MM.1S (cell line): Measurements from ENCODE around the gene C2CD3.

ENCODE experiments used
- DNase-seq: peaks from one replicate; pipeline ENCODE4 v3.0.0-alpha.2; 2015
- H2AFZ ChIP-seq: fragments of 300-600 bp; sonication (generic); 2 replicates; pipeline ENCODE4 v1.6.0; 2016; ENCODE audit warnings: antibody characterized with exemption, low read length
- H3F3A ChIP-seq: fragments of 300-600 bp; sonication (generic); 2 replicates; pipeline ENCODE4 v1.6.1; 2016; ENCODE audit warnings: mild to moderate bottlenecking, antibody characterized with exemption, low read length, moderate library complexity, mixed read lengths; ENCODE audit not compliant: insufficient read depth
- H3K27ac ChIP-seq: fragments of 300-600 bp; sonication (generic); 2 replicates; pipeline ENCODE4 v1.5.1; 2016; ENCODE audit warnings: mild to moderate bottlenecking, low read length
- H3K27me3 ChIP-seq: fragments of 300-600 bp; sonication (generic); replicated peaks from 2 replicates; pipeline ENCODE4 v1.6.0; 2016; ENCODE audit warnings: low read length; ENCODE audit not compliant: insufficient read depth
- H3K36me3 ChIP-seq: fragments of 300-600 bp; sonication (generic); replicated peaks from 2 replicates; pipeline ENCODE4 v1.6.1; 2016; ENCODE audit warnings: mild to moderate bottlenecking, low read length, mixed read lengths; ENCODE audit not compliant: insufficient read depth
- H3K4me1 ChIP-seq: fragments of 300-600 bp; sonication (generic); 2 replicates; pipeline ENCODE4 v1.6.1; 2016; ENCODE audit warnings: low read length, mixed read lengths
- H3K4me2 ChIP-seq: fragments of 300-600 bp; sonication (generic); 2 replicates; pipeline ENCODE4 v1.6.0; 2016; ENCODE audit warnings: low read depth, low read length
- H3K4me3 ChIP-seq: fragments of 300-600 bp; sonication (generic); 2 replicates; pipeline ENCODE4 v1.5.1; 2016; ENCODE audit warnings: low read length, mixed read lengths
- H3K79me2 ChIP-seq: fragments of 300-600 bp; sonication (generic); 2 replicates; pipeline ENCODE4 v1.6.1; 2016; ENCODE audit warnings: mixed run types, low read length, mixed read lengths
- H3K9ac ChIP-seq: fragments of 300-600 bp; sonication (generic); 2 replicates; pipeline ENCODE4 v1.6.1; 2016; ENCODE audit warnings: low read length, mixed read lengths
- H3K9me2 ChIP-seq: fragments of 300-600 bp; sonication (generic); replicated peaks from 2 replicates; pipeline ENCODE4 v1.6.1; 2016; ENCODE audit warnings: mild to moderate bottlenecking, low read length, mixed read lengths; ENCODE audit not compliant: insufficient read depth
- H3K9me3 ChIP-seq: fragments of 300-600 bp; sonication (generic); replicated peaks from 2 replicates; pipeline ENCODE4 v1.6.1; 2016; ENCODE audit warnings: mild to moderate bottlenecking, low read length, mixed read lengths; ENCODE audit not compliant: insufficient read depth
- H4K20me1 ChIP-seq: fragments of 300-600 bp; sonication (generic); 2 replicates; pipeline ENCODE4 v1.6.1; 2016; ENCODE audit warnings: mild to moderate bottlenecking, low read length, moderate library complexity, mixed read lengths; ENCODE audit not compliant: insufficient read depth
- EZH2 ChIP-seq: fragments of 300-600 bp; sonication (generic); optimal IDR thresholded peaks from 2 replicates; pipeline ENCODE3; 2017; ENCODE audit warnings: low read depth, mild to moderate bottlenecking, antibody characterized with exemption, low read length, mixed read lengths
- EZH2phosphoT487 ChIP-seq: fragments of 300-600 bp; sonication (generic); IDR thresholded peaks from 2 replicates; pipeline ENCODE4 v1.6.1; 2018; ENCODE audit warnings: antibody characterized with exemption, low read length
- TF ChIP-seq, protein P1 (sequence below): fragments of 300-600 bp; sonication (generic); IDR thresholded peaks from 2 replicates; pipeline ENCODE4 v1.5.1; 2016; ENCODE audit warnings: antibody characterized with exemption, low read length, mixed read lengths

The C2CD3 gene

DNA sequence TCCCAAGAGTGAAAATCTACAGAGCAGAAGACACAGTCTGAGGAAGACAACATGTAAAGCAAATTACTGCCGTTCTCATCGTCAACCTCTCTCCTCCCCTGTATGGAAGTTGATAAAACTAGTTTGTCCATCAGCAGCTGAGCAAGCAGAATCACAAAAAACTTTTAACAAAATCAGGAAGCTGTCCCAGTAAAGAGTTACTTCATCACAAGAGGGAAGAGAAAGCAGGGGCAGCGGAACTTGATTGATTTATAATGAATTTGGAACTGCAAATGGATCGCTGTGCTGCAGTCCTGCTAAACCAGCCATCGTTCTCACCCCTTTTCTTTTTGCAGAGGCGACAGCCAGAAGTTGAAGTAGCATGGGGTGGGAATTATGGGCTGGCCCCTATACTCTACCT is 148.3 kb downstream of the C2CD3 start:
- Histone ChIP-seq H3K27ac (no peak overlapping the region), H3K27me3 (no peaks in the 10 kb centered on the region), H2AFZ (no peak overlapping the region), H3K4me2 (no peak overlapping the region), H4K20me1 (no peaks in the 10 kb centered on the region), H3K4me3 (no peak overlapping the region), H3K4me1 (no peaks in the 10 kb centered on the region; the same call in 1 of the 2 replicates), H3K9me2 (no peaks in the 10 kb centered on the region), H3K9me3 (no peaks in the 10 kb centered on the region), H3K9ac (no peak overlapping the region), H3K36me3 (no peaks in the 10 kb centered on the region), H3F3A (no peaks in the 10 kb centered on the region), H3K79me2 (no peaks in the 10 kb centered on the region)
- TF ChIP-seq, protein P1, sequence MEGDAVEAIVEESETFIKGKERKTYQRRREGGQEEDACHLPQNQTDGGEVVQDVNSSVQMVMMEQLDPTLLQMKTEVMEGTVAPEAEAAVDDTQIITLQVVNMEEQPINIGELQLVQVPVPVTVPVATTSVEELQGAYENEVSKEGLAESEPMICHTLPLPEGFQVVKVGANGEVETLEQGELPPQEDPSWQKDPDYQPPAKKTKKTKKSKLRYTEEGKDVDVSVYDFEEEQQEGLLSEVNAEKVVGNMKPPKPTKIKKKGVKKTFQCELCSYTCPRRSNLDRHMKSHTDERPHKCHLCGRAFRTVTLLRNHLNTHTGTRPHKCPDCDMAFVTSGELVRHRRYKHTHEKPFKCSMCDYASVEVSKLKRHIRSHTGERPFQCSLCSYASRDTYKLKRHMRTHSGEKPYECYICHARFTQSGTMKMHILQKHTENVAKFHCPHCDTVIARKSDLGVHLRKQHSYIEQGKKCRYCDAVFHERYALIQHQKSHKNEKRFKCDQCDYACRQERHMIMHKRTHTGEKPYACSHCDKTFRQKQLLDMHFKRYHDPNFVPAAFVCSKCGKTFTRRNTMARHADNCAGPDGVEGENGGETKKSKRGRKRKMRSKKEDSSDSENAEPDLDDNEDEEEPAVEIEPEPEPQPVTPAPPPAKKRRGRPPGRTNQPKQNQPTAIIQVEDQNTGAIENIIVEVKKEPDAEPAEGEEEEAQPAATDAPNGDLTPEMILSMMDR, result no peak
- no peak for TF ChIP-seq EZH2
- no peak for TF ChIP-seq EZH2phosphoT487
- no peak for DNase-seq

DNA sequence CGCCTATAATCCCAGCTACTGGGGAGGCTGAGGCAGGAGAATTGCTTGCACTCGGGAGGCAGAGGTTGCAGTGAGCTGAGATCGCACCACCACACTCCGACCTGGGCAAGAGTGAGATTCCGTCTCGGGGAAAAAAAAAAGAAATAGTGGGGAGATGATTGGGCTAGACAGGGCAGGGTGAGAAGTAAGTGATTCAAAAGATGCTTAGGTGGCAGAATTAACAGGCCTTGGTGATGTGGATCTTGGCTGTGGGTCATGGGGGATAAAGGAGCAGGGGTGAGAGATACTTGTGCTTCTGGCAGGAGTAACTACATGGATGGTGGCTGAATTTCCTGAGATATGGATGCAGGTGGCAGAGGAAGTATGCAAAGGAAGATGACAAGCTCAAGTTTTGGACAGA is 148.8 kb downstream of the C2CD3 start:
- Histone ChIP-seq H3K4me3 (no peak overlapping the region), H3K27ac (no peak overlapping the region), H3K4me1 (no peaks in the 10 kb centered on the region; the same call in 1 of the 2 replicates), H3K36me3 (no peaks in the 10 kb centered on the region), H4K20me1 (no peaks in the 10 kb centered on the region), H3K9me2 (no peaks in the 10 kb centered on the region), H3K27me3 (no peaks in the 10 kb centered on the region), H2AFZ (no peak overlapping the region), H3K9ac (no peak overlapping the region), H3F3A (no peaks in the 10 kb centered on the region), H3K79me2 (no peaks in the 10 kb centered on the region), H3K9me3 (no peaks in the 10 kb centered on the region), H3K4me2 (no peak overlapping the region)
- no peak for TF ChIP-seq EZH2phosphoT487
- TF ChIP-seq, protein P1, result no peak
- no peak for TF ChIP-seq EZH2
- DNase-seq, result no peak

DNA sequence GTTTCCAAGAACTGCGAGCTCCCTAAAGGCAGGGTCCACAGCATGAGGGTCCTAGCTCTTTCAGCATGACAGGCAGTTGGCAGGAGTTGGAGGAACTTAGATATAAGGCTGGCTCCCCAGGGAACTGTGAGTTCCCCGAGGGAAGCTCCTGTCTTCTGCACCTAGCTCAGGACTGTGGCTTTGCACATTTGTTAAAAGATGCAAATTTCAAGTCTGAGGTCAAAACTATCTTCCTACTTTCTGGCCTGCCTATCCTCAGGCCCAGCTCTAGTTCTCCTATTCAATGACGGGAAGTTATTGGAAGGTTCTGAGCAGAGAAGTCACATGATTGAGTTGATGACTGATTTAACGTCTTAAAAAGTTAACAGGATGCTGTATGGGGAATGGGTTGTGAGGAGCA is 150.3 kb downstream of the C2CD3 start:
- no peak overlapping the region for H3K4me3 ChIP-seq
- H3K27me3 ChIP-seq, result no peaks in the 10 kb centered on the region
- no peaks in the 10 kb centered on the region for H3K9me3 ChIP-seq
- no peak for DNase-seq
- no peaks in the 10 kb centered on the region for H3K36me3 ChIP-seq
- H3K9ac ChIP-seq, result no peak overlapping the region
- H3K4me1 ChIP-seq, result peaks cover 1% of the 10 kb centered on the region
- no peak overlapping the region for H3K27ac ChIP-seq
- no peaks in the 10 kb centered on the region for H4K20me1 ChIP-seq
- no peak overlapping the region for H2AFZ ChIP-seq
- TF ChIP-seq EZH2phosphoT487 (no peak), EZH2 (no peak)
- TF ChIP-seq, protein P1, result no peak
- peaks cover under 1% of the 10 kb centered on the region; the same call in 1 of the 2 replicates for H3F3A ChIP-seq
- no peaks in the 10 kb centered on the region for H3K79me2 ChIP-seq
- H3K9me2 ChIP-seq, result no peaks in the 10 kb centered on the region
- H3K4me2 ChIP-seq, result no peak overlapping the region
